AG04450 (cell line): ENCODE results near the gene SLC3A2. TPM values are rescaled to one million over a fixed set of nuclear protein-coding genes. Genes with fewer than 3 reads are reported as not detected.

ENCODE experiments used
- CTCF ChIA-PET: fragments of 300-600, 350-600 bp; formaldehyde crosslinking; extraction: SDS; loops from one replicate; lab custom pipeline; 2022; ENCODE audit warnings: antibody characterized with exemption, inconsistent platforms; lab: Charles Lee
- POLR2A ChIA-PET: fragments of 350-600 bp; formaldehyde crosslinking; extraction: SDS; loops from one replicate; lab custom pipeline; 2021; ENCODE audit warnings: antibody characterized with exemption, inconsistent platforms; lab: Yijun Ruan, JAX
- DNase-seq: peaks from one replicate; pipeline ENCODE4 v3.0.0-alpha.2; 2011; ENCODE audit warnings: low read depth, low spot score
- H3K27ac ChIP-seq: one replicate; pipeline ENCODE4 v1.5.1; 2012; ENCODE audit warnings: low read depth, low read length, control low read depth
- H3K27me3 ChIP-seq: one replicate; pipeline ENCODE4 v1.6.0; 2012; ENCODE audit warnings: low read length; ENCODE audit not compliant: control insufficient read depth, insufficient read depth
- H3K4me3 ChIP-seq: 2 replicates; pipeline ENCODE4 v1.5.1; 2011; ENCODE audit warnings: mild to moderate bottlenecking, low read depth, low read length, control low read depth
- H3K9me3 ChIP-seq: 2 replicates; pipeline ENCODE4 v1.5.1; 2012; ENCODE audit warnings: low read length; ENCODE audit not compliant: control insufficient read depth, insufficient read depth
- CTCF ChIP-seq: IDR thresholded peaks from 2 replicates; pipeline ENCODE4 v1.5.1; 2011; ENCODE audit warnings: low read depth, low read length, control low read depth, inconsistent platforms
- polyA plus RNA-seq: library from polyadenylated mRNA; depleted of rRNA; stranded (reverse); fragments of >200 nt; gene quantifications from 2 replicates; pipeline ENCODE4 v1.2.3, GENCODE V29; 2011

Gene SLC3A2
- polyA plus RNA-seq, 1 experiment: 263 TPM

DNA sequence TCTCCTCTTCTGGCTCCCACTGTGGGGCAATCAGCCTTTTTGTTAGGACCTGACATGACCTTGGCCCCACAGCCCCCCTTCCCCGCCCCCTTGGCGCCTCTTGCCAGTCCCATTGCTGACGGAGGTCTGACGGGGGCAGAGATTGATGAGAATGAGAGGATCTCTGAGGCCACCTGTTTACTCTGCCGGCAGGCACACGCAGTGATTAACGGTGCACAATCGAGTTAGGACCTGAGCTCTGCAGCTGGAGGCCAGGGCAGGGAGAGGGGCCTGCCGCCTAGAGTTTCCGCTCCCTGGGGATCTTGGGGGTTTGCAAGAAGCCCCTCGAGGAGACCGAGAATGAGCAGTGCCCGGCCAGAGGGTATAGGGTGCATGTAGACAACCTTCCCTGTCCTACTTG lies 47.3 kb downstream of the SLC3A2 start:
- peaks cover 56% of the 10 kb centered on the region for H3K27me3 ChIP-seq
- H3K9me3 ChIP-seq: no peaks in the 10 kb centered on the region; the same call in 1 of the 2 replicates
- ChIA-PET CTCF (interaction anchor here (1.4 to 2.3 kb wide), 2 partner anchors 10 to 22 kb away, joined by 4 to 17 read pairs; no protein-coding TSS in a partner anchor), POLR2A (no interaction called here)
- H3K27ac ChIP-seq: no peak overlapping the region
- no peak for TF ChIP-seq CTCF
- DNase-seq: no peak
- no peak overlapping the region for H3K4me3 ChIP-seq

- ChIA-PET CTCF (interaction anchor here (2.3 kb wide), 1 partner anchor 24 kb away, joined by 17 read pairs; no protein-coding TSS in a partner anchor), POLR2A (no interaction called here)
- Histone ChIP-seq H3K27ac (no peak overlapping the region), H3K27me3 (peaks cover 40% of the 10 kb centered on the region), H3K9me3 (no peaks in the 10 kb centered on the region; the same call in 1 of the 2 replicates), H3K4me3 (no peak overlapping the region)
- no peak for DNase-seq
- no peak for TF ChIP-seq CTCF
Measured at GRCh38 chr11:62930157-62930556, 49.5 kb downstream of the SLC3A2 start.

DNA sequence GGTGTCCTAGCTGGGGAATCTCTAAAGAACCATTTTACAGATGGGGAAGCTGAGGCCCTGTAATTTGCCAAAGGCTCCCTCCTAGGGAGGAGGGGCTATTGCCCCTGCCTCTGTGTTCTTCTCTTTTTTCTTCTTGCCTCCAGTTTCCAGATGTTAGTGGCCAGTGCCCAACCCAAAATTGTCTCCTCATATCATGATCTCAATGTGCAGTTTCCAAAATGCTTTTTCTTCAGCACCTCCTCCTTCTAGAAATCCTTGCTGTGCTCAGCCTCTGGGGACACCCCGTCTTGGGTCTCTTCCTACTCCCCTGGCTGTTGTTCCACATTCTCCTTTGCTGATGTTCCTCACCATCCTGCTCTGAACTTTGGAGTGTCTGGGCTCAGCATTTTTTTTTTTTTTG lies 50.0 kb downstream of the SLC3A2 start:
- H3K27me3 ChIP-seq: peaks cover 35% of the 10 kb centered on the region
- CTCF ChIA-PET: interaction anchor here (1.4 kb wide), 1 partner anchor 93 kb away, joined by 5 read pairs; no protein-coding TSS in a partner anchor

DNA sequence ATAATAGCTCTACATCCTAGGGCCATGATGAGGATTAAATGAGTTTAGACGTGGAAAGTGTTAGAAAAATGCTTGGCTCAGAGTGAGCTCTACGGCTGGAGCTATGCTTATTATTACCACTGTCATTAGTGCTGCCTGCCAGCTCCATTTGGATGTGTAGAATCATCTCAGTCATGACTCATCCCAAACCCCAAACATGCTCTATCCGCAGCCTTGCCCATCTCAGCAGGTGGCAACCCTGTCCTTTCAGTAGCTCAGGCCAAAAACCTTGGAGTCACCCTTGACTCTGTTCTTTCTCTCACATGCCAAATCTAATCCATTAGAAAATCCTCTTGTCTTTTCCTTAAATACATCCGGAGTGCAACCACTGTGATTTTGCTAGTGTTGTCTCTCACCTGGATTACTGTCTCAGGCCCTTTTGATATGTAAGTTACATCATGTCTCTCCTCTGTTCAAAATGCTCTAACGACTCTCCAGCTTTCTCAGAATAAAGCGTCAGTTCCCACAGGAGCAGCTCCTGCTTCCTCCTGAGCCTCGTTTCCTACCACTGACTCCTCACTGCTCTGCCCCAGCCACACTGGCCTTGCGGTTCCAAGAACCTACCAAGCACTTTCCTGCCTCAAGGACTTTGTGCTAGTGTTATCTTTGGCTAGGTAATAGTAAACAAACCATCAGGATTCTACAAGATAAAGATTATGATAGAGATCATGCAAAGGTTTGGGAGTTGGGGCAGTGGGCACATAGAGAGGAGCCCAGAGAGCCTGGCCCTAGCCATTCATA lies 51.0 kb downstream of the SLC3A2 start:
- CTCF ChIA-PET: interaction anchor here (1.4 kb wide), 1 partner anchor 92 kb away, joined by 5 read pairs; no protein-coding TSS in a partner anchor
- H3K27me3 ChIP-seq: peaks cover 25% of the 10 kb centered on the region
- no peak for TF ChIP-seq CTCF
- POLR2A ChIA-PET: no interaction called here
- H3K4me3 ChIP-seq: no peak overlapping the region
- no peak overlapping the region for H3K27ac ChIP-seq
- DNase-seq: no peak
- H3K9me3 ChIP-seq: no peaks in the 10 kb centered on the region; the same call in 1 of the 2 replicates

More for the DNA sequence above, 50.0 kb downstream of the SLC3A2 start:
- Histone ChIP-seq H3K9me3 (no peaks in the 10 kb centered on the region; the same call in 1 of the 2 replicates), H3K27ac (no peak overlapping the region), H3K4me3 (no peak overlapping the region)
- no peak for TF ChIP-seq CTCF
- no peak for DNase-seq
- POLR2A ChIA-PET: no interaction called here

GRCh38 chr11:62933285-62933684 lies 52.6 kb downstream of the SLC3A2 start:
- DNase-seq: no peak
- ChIA-PET CTCF (no interaction called here), POLR2A (no interaction called here)
- H3K27ac ChIP-seq: no peak overlapping the region
- peaks cover 10% of the 10 kb centered on the region for H3K27me3 ChIP-seq
- H3K9me3 ChIP-seq: no peaks in the 10 kb centered on the region
- no peak overlapping the region for H3K4me3 ChIP-seq
- TF ChIP-seq CTCF: no peak
